ENCODE results near the gene TMEM184A.

Gene TMEM184A

DNA sequence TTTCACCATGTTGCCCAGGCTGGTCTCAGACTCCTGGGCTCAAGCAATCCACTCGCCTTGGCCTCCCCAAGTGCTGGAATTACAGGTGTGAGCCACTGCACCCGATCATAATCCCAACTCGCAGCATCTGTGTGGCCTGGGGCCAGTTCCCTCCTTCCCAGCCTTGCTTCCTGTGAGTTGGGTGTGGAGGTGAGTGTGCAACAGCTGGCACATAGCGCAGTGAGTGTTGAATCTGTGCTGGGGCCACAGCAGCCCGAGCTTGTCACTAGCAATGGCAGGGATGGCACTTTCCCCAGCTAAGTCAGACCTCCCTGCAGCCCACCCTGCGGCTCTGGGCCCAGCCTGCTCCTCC, 12.2 kb downstream of the TMEM184A start:
- Histone ChIP-seq H3K4me1 (ENCODE audit: control insufficient read depth, insufficient read depth, low read length) (no peaks in the 10 kb centered on the region), H3K36me3 (ENCODE audit: control insufficient read depth, insufficient read depth, low read length) (peaks cover 18% of the 10 kb centered on the region), H3K9ac (ENCODE audit: low read length) (no peak overlapping the region), H3K27me3 (ENCODE audit: control insufficient read depth, insufficient read depth, low read length) (no peaks in the 10 kb centered on the region), H3K27ac (ENCODE audit: low read depth, low read length) (no peak overlapping the region), H3K4me3 (ENCODE audit: low read length) (no peak overlapping the region)

DNA sequence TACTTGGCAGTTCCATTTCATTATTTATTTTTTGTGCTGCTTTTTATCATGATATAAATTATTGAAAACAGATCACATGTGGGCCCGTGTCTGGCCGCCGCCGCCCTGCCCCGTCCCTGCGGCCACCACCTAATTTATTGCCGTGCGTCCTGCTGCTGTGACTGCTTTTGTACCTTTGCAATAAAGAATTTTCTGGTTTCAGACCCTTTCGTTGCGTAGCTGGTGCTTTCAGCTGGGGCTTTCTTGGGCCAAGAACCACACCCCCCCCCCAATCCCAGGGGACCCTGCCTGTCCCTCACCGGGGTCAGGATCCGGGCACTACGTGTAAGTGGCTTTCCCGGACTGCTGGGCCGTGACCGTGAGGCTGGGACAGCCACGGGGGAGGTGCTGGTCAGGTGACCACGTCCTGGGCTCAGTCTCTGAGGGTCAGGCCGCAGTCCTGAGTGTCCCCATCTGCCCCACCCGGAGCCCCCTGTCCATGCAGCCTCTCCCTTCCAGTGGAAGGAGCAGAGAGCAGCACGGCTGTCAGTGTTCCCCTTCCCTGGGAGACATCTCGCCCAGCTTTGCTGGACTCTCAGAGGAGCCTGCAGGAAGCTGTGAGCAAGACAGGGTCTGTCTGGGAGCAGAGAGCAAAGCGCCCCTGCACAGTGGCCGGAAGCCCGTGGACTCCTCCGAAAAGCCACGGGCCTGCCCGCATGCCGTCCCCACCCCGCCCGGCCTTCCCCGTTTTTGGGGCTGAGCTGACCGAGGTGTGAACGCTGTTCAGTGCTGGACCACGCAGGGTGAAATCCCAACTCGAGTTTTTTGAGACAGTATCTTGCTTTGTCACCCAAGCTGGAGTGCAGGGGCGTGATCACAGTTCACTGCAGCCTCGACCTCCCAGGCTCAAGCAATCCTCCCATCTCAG, 12.9 kb downstream of the TMEM184A start:
- no peak overlapping the region for H3K27ac ChIP-seq (ENCODE audit: low read depth, low read length)
- peaks cover 4% of the 10 kb centered on the region for H3K4me1 ChIP-seq (ENCODE audit: control insufficient read depth, insufficient read depth, low read length)
- peaks cover 18% of the 10 kb centered on the region for H3K36me3 ChIP-seq (ENCODE audit: control insufficient read depth, insufficient read depth, low read length)
- no peak overlapping the region for H3K4me3 ChIP-seq (ENCODE audit: low read length)
- H3K27me3 ChIP-seq (ENCODE audit: control insufficient read depth, insufficient read depth, low read length), result no peaks in the 10 kb centered on the region
- no peak overlapping the region for H3K9ac ChIP-seq (ENCODE audit: low read length)

DNA sequence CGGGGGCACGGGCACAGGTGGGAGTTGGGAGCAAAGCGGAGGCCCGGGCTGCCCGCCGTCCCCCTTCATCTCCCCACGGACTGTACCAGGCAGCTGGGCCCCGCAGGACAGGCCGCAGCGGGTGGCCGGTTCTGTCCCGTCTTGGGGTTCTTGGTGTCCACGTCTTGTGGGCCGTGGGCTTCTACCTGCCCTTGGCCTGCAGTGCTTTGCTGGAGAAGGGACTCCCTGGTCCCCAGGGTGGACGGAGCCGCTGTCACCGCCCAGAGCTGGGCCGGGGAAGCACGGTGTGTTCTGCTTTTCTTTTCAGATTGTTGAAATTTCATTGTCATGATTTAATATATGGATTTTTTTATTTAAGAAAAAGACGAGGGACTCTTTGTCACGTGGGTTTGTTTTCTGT, 13.7 kb downstream of the TMEM184A start:
- Histone ChIP-seq H3K27ac (ENCODE audit: low read depth, low read length) (no peak overlapping the region), H3K36me3 (ENCODE audit: control insufficient read depth, insufficient read depth, low read length) (peaks cover 18% of the 10 kb centered on the region)

DNA sequence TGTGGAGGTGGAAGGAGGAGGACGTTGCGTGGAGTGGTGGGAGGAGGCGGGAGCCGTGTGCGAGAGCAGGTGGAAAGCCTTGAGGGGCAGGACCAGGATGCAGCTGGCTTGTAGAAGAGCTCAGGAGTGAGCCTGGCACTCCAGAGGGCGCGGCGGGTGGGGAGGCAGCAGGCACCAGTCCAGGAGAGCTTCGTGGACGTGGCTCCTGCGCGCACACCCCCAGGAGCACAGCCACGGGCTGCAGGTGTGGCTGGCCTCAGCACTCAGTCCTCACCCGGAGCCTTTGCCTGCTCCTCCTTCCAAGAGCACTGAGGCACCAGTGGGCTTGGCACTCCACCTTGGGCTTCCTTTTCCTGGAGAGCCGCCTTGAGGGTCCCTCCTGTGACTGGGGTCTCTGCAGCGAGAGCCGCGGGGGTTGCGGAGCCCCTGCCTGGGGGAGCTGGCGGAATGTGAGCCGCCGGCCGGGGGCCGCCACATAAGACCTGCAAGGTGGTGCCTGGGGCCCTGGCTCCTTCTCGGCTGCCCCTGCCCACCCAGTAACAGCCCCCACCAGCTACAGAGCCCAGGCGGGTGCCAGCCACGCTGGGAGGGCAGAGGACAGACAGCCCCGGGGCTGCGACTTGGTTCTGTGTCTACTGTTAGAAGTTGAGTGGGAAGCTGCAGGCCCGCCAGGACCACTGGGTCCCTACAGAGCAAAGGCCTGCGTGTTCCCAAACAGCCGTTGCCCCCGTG, 14.4 kb downstream of the TMEM184A start:
- peaks cover 18% of the 10 kb centered on the region for H3K36me3 ChIP-seq (ENCODE audit: control insufficient read depth, insufficient read depth, low read length)
- H3K27ac ChIP-seq (ENCODE audit: low read depth, low read length), result no peak overlapping the region
- H3K4me1 ChIP-seq (ENCODE audit: control insufficient read depth, insufficient read depth, low read length), result peaks cover 10% of the 10 kb centered on the region
- H3K9ac ChIP-seq (ENCODE audit: low read length), result no peak overlapping the region
- no peaks in the 10 kb centered on the region for H3K27me3 ChIP-seq (ENCODE audit: control insufficient read depth, insufficient read depth, low read length)
- no peak overlapping the region for H3K4me3 ChIP-seq (ENCODE audit: low read length)

More for the DNA sequence above, 13.7 kb downstream of the TMEM184A start:
- Histone ChIP-seq H3K9ac (ENCODE audit: low read length) (no peak overlapping the region), H3K4me1 (ENCODE audit: control insufficient read depth, insufficient read depth, low read length) (peaks cover 6% of the 10 kb centered on the region), H3K4me3 (ENCODE audit: low read length) (no peak overlapping the region), H3K27me3 (ENCODE audit: control insufficient read depth, insufficient read depth, low read length) (no peaks in the 10 kb centered on the region)

DNA sequence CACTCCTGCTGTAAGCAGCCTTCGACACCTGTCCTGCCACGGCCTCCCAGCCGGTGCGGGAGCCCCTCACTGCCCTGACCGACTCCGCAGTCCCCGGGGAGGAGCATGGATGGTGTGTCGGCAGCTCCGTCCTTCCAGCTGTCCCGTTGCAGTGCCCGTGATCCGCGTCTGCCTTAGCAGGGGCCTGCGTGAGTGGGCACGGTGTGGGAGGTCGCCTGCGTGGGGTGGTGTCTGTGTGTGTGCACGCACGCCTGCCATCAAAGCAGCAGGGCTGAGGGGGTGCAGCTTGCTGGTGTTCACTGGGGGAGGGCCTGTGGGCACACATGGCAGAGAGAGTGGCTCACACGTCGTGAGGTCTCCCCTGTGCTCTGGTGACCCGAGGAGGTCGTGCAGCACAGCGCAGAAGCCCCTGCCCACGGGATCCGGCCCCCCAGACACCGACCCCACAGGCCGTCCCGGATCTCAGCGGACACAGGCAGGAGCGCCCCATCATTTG, 15.2 kb downstream of the TMEM184A start:
- peaks cover 18% of the 10 kb centered on the region for H3K36me3 ChIP-seq (ENCODE audit: control insufficient read depth, insufficient read depth, low read length)
- no peak overlapping the region for H3K9ac ChIP-seq (ENCODE audit: low read length)
- no peak overlapping the region for H3K4me3 ChIP-seq (ENCODE audit: low read length)
- no peaks in the 10 kb centered on the region for H3K27me3 ChIP-seq (ENCODE audit: control insufficient read depth, insufficient read depth, low read length)
- peaks cover 14% of the 10 kb centered on the region for H3K4me1 ChIP-seq (ENCODE audit: control insufficient read depth, insufficient read depth, low read length)
- no peak overlapping the region for H3K27ac ChIP-seq (ENCODE audit: low read depth, low read length)

DNA sequence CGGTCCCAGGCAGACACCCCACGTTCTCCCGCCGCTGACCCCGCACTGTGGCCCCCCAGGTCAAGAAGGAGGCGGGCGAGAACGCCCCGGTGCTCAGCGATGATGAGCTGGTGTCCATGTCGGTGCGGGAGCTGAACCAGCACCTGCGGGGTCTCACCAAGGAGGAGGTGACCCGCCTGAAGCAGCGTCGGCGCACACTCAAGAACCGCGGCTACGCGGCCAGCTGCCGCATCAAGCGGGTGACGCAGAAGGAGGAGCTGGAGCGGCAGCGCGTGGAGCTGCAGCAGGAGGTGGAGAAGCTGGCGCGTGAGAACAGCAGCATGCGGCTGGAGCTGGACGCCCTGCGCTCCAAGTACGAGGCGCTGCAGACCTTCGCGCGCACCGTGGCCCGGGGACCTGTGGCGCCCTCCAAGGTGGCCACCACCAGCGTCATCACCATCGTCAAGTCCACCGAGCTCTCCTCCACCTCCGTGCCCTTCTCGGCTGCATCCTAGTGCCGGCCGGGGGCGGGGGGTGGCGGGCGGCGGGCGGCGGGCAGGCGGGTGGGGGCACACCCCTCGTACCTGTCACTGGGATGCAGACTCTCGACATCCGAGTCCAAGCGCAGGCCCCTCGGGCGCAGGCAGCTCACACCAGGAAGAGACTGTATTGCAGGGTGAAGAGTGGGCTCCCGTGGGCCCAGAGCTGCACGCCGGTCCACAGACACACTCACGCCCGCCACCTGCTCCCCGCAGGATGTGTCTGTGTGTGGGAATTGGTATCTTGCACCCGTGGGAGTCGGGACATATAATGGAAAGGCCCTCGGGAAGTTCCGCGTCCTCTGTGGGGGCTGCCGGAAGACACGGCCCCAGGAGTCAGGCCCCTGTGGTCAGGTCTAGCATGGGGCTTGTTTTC, 15.9 kb downstream of the TMEM184A start:
- H3K27me3 ChIP-seq (ENCODE audit: control insufficient read depth, insufficient read depth, low read length), result no peaks in the 10 kb centered on the region
- no peak overlapping the region for H3K4me3 ChIP-seq (ENCODE audit: low read length)
- H3K9ac ChIP-seq (ENCODE audit: low read length), result no peak overlapping the region
- no peak overlapping the region for H3K27ac ChIP-seq (ENCODE audit: low read depth, low read length)
- H3K4me1 ChIP-seq (ENCODE audit: control insufficient read depth, insufficient read depth, low read length), result peaks cover 14% of the 10 kb centered on the region
- H3K36me3 ChIP-seq (ENCODE audit: control insufficient read depth, insufficient read depth, low read length), result peaks cover 18% of the 10 kb centered on the region

DNA sequence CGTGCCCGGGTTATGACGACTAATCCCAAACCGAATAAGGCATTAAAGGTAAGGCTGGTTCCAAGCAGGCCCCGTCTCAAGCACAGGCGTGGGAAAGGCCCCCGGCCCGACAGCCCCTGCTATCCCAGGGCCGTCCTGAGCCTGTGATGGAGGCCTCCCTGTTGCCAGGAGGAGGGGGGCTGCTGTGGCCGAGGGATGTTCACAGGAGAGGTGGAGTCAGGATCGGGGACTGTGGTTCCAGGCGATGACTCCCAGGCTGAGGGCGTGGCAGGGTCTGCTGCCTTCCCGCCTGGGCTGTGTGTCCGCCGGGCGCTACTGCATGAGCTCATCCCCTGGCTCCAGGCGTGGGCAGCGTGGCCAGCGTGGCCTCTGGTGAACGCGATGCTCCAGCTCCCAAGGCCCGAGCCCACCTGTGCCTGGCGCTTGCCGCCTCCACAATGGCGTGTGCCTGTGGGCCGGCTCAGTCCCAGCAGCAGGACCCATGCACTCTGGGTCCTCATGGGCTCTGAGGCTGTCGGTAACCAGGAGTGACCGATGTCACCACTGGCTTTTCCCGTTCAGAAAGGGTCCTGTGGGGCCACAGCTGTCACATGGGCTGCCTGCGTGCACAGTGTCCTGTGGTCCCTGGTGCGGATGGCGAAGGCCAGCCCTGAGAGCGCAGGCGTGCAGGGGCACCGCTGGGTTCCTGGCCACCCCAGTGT, 16.7 kb downstream of the TMEM184A start:
- no peak overlapping the region for H3K9ac ChIP-seq (ENCODE audit: low read length)
- H3K4me1 ChIP-seq (ENCODE audit: control insufficient read depth, insufficient read depth, low read length), result peaks cover 14% of the 10 kb centered on the region
- H3K27ac ChIP-seq (ENCODE audit: low read depth, low read length), result peak overlapping the region; percentile 99
- no peaks in the 10 kb centered on the region for H3K27me3 ChIP-seq (ENCODE audit: control insufficient read depth, insufficient read depth, low read length)
- H3K36me3 ChIP-seq (ENCODE audit: control insufficient read depth, insufficient read depth, low read length), result peaks cover 18% of the 10 kb centered on the region
- H3K4me3 ChIP-seq (ENCODE audit: low read length), result no peak overlapping the region

DNA sequence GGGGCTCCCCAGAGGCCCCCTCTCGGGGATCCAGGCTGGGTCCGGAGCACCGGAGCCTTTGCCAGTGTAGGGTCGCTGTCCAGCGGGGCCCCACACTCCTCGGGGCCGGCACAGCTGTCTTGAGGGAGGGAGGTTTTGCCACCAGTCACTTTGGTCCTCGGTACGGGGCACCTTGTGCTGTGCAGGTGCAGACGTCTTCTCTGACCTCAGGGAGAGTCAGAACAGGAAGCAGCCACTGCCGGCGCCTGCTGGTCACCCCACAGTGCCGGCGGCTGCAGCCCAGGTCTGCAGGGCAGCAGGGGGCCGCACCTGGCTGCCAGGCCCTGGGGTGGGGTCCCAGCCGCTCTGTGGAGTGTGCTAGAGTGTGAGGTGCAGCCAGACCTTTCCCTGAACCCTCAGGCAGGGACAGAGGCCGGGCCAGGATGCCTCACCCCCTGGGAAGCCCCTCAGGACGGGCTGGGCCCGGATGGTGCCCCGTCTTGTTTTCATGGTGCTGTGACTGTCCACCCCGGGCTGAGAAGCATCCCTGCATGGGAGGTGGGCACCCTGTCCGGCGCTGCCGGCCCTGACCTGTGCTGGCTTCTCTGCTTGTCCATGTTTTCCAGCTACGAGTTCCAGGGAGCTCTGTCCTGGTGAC, 17.3 kb downstream of the TMEM184A start:
- Histone ChIP-seq H3K4me1 (ENCODE audit: control insufficient read depth, insufficient read depth, low read length) (peaks cover 17% of the 10 kb centered on the region), H3K9ac (ENCODE audit: low read length) (no peak overlapping the region), H3K27me3 (ENCODE audit: control insufficient read depth, insufficient read depth, low read length) (no peaks in the 10 kb centered on the region), H3K4me3 (ENCODE audit: low read length) (no peak overlapping the region), H3K27ac (ENCODE audit: low read depth, low read length) (peak overlapping the region; percentile 99), H3K36me3 (ENCODE audit: control insufficient read depth, insufficient read depth, low read length) (peaks cover 18% of the 10 kb centered on the region)

DNA sequence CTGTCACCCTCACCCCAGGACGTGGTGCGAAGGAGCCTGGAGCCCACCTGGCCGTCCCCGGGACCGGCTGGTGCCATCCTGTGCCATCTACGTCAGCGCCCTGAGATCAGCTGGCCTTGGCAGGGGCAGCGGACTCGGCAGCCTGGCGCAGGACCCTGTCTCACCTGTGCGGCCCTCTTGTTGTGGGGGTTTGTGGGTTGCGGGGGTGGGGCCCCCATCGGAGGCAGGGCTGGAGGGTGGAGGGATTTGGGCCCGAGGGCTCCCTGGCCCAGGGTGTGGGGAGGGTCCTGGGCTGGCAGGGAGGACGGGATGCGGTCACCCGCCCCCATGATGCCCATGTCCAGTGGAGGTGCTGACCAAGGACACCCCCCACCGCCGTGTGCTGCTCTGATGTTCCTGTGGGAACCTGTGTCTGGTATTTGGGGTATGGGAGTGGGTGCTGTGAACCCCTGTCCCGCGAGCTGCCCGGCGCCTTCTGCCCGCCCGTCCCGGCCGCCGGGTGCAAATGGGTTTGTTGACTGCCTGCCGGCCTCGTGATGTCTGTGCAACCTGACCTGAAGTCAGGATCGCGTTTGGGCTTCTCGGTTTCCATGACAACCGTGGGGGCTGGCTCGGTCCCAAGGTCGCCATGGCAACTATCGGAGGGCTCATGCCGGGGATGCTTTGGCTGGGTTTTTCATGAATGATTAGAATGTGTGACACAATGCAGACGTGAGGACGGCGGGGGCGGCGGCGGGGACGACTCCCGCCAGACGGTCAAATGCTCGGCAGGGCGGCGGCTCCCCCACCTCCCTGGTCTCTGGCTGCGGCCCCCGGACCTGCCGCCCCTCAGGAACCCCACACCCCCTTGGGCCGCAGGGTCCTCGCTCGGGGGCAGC, 18.2 kb downstream of the TMEM184A start:
- Histone ChIP-seq H3K4me1 (ENCODE audit: control insufficient read depth, insufficient read depth, low read length) (peaks cover 17% of the 10 kb centered on the region), H3K4me3 (ENCODE audit: low read length) (peak overlapping the region; percentile 72), H3K36me3 (ENCODE audit: control insufficient read depth, insufficient read depth, low read length) (peaks cover 18% of the 10 kb centered on the region), H3K27me3 (ENCODE audit: control insufficient read depth, insufficient read depth, low read length) (no peaks in the 10 kb centered on the region), H3K27ac (ENCODE audit: low read depth, low read length) (peak overlapping the region; percentile 99), H3K9ac (ENCODE audit: low read length) (peak overlapping the region; percentile 57)

DNA sequence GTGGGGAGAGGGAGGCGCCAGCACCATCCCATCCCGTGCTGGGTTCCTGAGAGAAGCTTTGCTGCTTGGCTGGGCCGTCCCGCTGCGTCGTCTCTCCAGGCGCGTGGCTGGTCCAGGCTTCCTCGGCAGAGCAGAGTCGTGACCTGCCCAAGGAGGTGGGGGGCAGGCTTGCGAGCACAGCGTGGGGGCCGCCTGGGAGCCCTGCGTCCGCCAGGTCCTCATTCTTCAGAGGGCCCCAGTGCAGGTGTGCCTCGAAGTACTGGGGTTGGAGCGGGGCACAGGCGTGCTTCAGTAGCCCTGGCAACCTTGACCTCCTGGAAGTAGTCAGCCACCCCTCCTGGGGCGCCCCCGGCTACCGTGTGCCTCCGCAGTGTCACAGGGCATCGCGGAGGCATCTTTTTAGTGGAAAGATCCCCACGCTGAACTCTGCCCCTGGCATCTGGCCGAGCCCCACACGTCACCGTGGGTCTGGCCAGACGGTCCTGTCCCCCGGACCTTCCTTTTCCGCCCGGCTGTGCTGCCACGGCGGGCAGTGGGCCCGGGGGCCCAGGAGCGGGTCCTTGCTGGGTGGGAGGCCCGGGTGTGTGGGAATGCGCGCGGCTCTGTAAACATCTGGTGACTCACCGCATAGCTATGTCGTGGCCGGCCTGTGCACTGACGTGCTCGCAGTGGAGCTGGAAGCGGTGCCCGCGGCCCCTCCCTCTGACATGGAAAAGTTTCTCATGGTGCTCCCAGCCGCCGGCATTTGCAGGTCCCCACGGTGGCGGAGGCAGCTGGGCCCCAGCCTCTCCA, 19.1 kb downstream of the TMEM184A start:
- Histone ChIP-seq H3K9ac (ENCODE audit: low read length) (peak overlapping the region; percentile 57), H3K36me3 (ENCODE audit: control insufficient read depth, insufficient read depth, low read length) (peaks cover 18% of the 10 kb centered on the region), H3K4me1 (ENCODE audit: control insufficient read depth, insufficient read depth, low read length) (peaks cover 20% of the 10 kb centered on the region)

More for the DNA sequence above, 19.1 kb downstream of the TMEM184A start:
- H3K27ac ChIP-seq (ENCODE audit: low read depth, low read length), result peak overlapping the region; percentile 99
- H3K4me3 ChIP-seq (ENCODE audit: low read length), result peak overlapping the region; percentile 72
- H3K27me3 ChIP-seq (ENCODE audit: control insufficient read depth, insufficient read depth, low read length), result no peaks in the 10 kb centered on the region

All from rectal smooth muscle tissue (tissue), 1 donor.